T-helper 1 cell treated with Interleukin-12 subunit alpha and Interleukin-12 subunit beta and Interleukin-4 antibody, amounts not matched to agents 30 μg/mL and 1 μg/mL, for 36 hours (primary cell): ENCODE data around the gene MMP7.

Experiments
- H3K27ac Mint-ChIP-seq: one replicate; pipeline ENCODE4 v1.8.0; 2021; ENCODE audit warnings: mild to moderate bottlenecking, mixed read lengths
- H3K27me3 Mint-ChIP-seq: one replicate; pipeline ENCODE4 v1.8.0; 2021; ENCODE audit warnings: low read depth, mixed read lengths
- H3K36me3 Mint-ChIP-seq: one replicate; pipeline ENCODE4 v1.8.0; 2021; ENCODE audit warnings: low read depth, mixed read lengths
- H3K4me1 Mint-ChIP-seq: one replicate; pipeline ENCODE4 v1.8.0; 2021; ENCODE audit warnings: low read depth, mixed read lengths
- H3K4me3 Mint-ChIP-seq: one replicate; pipeline ENCODE4 v1.8.0; 2021; ENCODE audit warnings: mild to moderate bottlenecking, moderate library complexity, mixed read lengths
- H3K9me3 Mint-ChIP-seq: one replicate; pipeline ENCODE4 v1.8.0; 2021; ENCODE audit warnings: mixed read lengths

The MMP7 gene

DNA sequence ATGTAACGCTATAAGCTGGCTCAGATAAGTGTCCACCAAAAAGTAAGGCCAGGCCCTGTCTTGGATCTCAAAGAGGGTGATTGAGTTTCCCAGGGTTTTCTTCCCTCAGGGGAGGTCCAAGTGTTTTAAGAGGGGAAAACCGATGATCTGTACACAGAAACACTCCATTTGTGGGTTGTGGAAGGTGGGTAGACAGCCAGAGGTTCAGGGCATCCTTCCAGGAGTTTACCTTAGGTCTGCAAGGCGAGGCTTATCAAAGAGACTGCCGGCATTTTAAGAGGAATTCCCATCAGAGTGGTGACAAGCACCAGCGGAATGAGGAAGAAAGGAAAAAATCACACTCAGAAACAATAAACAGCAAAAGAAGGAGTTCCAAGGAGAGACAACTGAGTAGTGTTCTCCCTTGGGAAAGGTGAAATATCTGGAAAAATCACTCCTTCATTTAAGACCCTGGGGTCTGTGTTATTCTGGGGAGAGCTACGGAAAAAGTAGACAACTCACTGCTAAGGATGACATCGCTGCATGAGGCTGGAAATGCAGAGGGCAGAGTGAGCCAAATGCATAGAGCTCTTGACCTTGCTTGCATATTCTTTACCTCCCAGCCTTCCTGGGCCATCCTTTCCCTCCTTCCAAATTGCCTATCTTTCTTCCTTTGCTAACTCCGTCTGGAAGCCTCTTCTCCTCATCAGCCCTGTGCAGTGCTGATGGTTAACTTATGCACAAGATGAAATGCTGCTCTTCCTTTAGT is 22.1 kb upstream of the MMP7 start:
- Mint-ChIP-seq H3K4me1 (no peaks in the 10 kb centered on the region), H3K4me3 (no peak overlapping the region), H3K9me3 (no peaks in the 10 kb centered on the region), H3K27ac (no peak overlapping the region), H3K27me3 (peaks cover 7% of the 10 kb centered on the region), H3K36me3 (no peaks in the 10 kb centered on the region)

DNA sequence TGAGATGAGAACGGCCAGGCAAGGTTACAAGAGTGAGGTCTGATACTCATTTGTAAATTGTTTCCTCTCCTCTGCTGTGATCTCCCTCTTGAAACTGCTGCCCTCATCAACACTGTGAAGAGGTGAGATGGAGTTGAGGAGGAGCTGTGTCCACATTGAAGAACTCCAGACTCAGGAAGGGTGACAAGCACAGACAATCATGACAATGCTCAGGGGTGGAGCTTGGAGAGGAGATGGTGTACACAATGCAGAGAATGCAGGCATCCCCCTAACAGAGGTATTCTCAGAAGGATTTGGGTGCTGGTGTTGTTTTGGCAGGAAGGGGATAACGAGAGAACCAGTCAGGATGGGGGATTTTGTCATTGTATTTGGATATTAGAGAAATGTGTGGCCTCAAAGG is 21.5 kb upstream of the MMP7 start:
- Mint-ChIP-seq H3K27ac (no peak overlapping the region), H3K36me3 (no peaks in the 10 kb centered on the region), H3K9me3 (no peaks in the 10 kb centered on the region), H3K4me1 (no peaks in the 10 kb centered on the region), H3K4me3 (no peak overlapping the region), H3K27me3 (peaks cover 7% of the 10 kb centered on the region)

DNA sequence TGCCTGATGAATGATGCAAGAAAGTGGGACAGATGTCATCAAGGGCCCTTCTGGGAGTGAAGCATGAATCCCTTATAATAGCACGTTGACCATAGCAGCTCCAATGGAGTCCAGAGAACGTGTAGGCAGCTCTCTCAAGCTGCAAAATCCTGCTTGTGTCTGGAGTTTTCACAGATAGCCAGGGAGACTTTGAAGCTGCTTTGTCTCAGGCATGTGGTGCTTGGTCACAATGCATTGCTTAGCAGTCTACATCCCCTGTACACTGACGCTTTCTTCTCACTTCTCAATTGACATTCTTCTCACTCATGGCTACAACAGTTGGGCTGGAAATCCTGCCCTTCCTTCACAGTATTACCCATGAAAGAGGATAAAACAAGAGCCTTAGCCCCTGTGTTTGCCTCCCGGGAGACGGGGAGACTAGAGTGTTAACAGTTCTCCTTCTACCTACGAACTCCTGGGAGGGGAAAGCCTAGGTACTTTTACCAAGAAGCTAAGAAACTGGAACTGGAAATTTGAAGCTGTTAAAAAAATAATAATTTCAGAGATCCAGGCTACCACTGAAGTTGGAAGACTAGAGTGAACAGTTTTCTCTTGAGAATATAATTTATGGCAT is 20.7 kb upstream of the MMP7 start:
- Mint-ChIP-seq H3K4me3 (no peak overlapping the region), H3K36me3 (no peaks in the 10 kb centered on the region), H3K27ac (no peak overlapping the region), H3K27me3 (peaks cover 7% of the 10 kb centered on the region), H3K9me3 (no peaks in the 10 kb centered on the region), H3K4me1 (no peaks in the 10 kb centered on the region)

DNA sequence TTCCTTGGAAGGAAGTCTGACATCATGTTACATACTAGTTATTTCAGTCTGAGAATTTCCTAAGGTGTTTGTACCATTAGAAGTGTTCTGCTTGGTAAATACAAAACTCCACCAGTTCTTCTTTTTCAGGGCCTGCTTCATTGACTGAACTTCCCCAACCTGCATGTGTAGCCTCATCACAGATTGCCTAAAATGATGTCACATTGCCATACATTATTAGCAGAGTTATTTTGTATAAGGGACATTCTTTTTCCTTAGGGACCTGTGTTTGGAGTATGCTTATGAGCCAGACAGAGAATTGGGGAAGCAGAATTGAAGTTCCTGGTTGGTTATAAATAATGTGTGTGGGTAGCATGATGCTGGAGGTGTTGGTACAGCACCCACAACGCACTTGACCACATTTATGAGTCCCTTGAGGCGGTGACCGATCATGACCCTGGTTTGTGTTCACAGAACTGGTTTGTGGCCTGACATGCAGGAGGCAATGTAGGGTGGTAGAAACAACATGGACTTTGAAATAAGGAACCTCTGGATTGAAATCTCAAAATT is 16.4 kb upstream of the MMP7 start:
- no peak overlapping the region for H3K4me3 Mint-ChIP-seq
- H3K36me3 Mint-ChIP-seq, result no peaks in the 10 kb centered on the region
- H3K27me3 Mint-ChIP-seq, result peaks cover 2% of the 10 kb centered on the region
- no peak overlapping the region for H3K27ac Mint-ChIP-seq
- H3K9me3 Mint-ChIP-seq, result no peaks in the 10 kb centered on the region
- peaks cover 3% of the 10 kb centered on the region for H3K4me1 Mint-ChIP-seq

DNA sequence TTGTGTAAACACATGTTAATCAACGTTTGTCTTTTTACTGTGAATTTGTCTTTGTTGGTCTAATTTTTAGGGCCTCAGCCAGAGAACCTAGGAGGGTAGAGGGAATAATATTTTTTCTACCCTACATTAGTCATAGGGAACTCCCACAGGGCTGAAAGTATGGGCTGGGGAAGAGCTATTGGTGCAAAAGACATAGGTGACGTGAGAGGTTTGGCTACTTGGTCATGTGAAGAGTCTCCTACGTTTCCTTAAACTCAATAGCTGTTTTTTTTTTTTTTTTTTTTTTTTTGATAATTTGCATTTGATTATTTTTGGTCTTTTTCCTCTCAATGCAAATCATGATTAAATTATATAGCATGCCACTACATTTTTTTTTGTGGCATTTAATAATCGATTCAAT is 15.9 kb upstream of the MMP7 start:
- H3K27me3 Mint-ChIP-seq, result no peaks in the 10 kb centered on the region
- H3K9me3 Mint-ChIP-seq, result no peaks in the 10 kb centered on the region
- no peak overlapping the region for H3K4me3 Mint-ChIP-seq
- no peak overlapping the region for H3K27ac Mint-ChIP-seq
- no peaks in the 10 kb centered on the region for H3K36me3 Mint-ChIP-seq
- peaks cover 3% of the 10 kb centered on the region for H3K4me1 Mint-ChIP-seq

DNA sequence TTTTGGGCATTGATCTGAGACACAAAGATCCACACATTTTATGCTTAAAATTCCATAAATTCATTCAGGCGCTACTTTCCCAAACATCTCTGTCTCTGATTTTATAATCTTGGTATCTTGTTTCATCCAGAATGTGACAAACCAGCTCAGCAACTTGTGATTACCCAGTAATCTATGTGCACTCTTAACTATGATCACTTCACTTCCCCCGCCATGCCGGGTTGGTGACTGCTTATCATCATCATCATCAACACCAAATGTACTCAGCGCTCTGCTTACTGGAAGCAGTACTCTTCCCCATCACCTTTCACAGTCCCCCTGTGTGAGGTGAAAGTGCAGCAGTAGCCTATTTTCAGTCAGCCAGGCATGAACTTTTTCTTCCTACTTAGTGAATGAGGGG is 15.2 kb upstream of the MMP7 start:
- Mint-ChIP-seq H3K36me3 (no peaks in the 10 kb centered on the region), H3K27ac (no peak overlapping the region), H3K9me3 (no peaks in the 10 kb centered on the region), H3K27me3 (no peaks in the 10 kb centered on the region), H3K4me1 (peaks cover 3% of the 10 kb centered on the region), H3K4me3 (no peak overlapping the region)

DNA sequence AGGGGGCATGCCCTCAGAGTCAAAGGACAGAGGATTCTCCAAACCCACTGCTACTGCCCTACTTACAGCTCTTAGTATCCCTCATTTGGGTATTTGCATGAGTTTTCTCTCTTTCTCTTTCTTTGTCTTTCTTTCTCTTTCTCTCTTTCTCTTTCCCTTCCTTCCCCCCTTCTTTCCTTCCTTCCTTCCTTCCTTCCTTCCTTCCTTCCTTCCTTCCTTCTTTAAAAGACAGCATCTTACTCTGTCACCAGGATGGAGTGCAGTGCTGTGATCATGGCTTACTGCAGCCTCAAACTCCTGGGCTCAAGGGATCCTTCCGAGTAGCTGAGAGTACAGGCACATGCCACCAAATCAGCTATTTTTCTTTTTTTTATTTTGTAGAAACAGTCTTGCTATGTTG is 14.0 kb upstream of the MMP7 start:
- Mint-ChIP-seq H3K27me3 (peaks cover 8% of the 10 kb centered on the region), H3K4me1 (peaks cover 3% of the 10 kb centered on the region), H3K4me3 (no peak overlapping the region), H3K27ac (no peak overlapping the region), H3K9me3 (no peaks in the 10 kb centered on the region), H3K36me3 (no peaks in the 10 kb centered on the region)

DNA sequence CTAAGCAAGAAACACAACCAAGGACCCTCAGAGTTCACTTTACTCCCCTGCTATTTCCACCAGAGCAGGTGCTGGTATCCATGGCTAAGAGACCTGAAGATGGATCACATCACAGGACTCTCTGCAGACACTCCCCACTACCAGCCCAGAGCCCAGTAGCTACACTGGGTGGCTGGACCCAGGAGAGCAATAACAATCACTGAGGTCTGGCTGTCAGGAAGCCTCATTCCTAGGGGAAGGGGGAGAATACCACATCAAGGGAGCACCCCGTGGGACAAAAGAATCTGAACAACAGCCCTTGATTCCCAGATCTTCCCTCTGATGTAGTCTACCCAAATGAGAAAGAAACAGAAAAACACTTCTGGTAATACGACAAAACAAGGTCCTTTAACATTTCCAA is 9.0 kb upstream of the MMP7 start:
- peaks cover 4% of the 10 kb centered on the region for H3K4me1 Mint-ChIP-seq
- H3K4me3 Mint-ChIP-seq, result no peak overlapping the region
- H3K27ac Mint-ChIP-seq, result no peak overlapping the region
- peaks cover 17% of the 10 kb centered on the region for H3K27me3 Mint-ChIP-seq
- no peaks in the 10 kb centered on the region for H3K36me3 Mint-ChIP-seq
- H3K9me3 Mint-ChIP-seq, result no peaks in the 10 kb centered on the region

DNA sequence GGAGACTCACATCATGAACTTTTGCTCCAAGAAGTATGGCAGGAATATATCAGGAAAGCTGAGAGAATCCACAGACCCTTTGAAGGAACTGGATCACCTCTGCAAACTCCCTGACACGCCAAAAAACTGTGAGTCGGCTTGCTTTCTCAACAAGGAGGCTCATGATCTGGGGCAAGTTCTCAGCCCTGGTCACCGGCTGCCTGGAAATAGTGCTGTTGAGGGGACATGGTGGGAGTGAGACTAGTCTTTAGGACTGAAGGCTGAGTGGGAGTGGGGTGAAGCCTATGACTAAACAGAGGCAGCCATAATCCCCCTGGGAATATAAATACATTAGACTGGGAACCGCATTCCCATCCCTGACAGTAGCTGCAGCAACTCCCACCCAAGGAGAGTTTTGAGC is 8.4 kb upstream of the MMP7 start:
- Mint-ChIP-seq H3K9me3 (no peaks in the 10 kb centered on the region), H3K4me3 (no peak overlapping the region), H3K27me3 (peaks cover 17% of the 10 kb centered on the region), H3K4me1 (peaks cover 3% of the 10 kb centered on the region), H3K27ac (no peak overlapping the region), H3K36me3 (no peaks in the 10 kb centered on the region)

DNA sequence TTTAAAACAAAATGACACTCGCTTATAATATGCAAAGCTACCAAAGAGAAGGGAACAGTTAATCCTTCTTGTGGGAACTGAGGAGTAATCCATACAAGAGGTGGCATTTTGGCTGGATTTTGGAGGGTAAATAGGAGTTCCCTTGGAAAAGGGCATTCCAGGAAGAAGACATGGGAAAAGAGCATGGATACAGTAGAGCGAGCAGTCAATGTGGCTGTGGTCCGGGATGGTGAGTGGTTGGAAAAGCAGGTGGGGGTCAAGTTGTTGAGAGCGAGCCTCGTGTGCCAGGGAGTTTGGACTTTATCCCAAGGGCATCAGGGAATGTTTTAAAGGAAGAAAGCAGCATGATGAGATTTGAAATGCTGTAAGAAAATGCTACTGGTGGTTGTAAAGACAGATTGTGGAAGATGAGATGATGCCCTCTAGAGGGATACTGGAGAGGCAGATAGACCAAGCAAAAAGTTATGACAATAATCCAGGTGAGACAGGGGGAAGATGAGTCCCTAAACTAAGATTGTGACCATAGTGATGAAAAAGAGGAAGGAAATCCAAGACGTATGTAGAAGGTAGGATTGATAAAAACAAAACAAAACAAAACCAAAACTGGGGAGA is 3.8 kb upstream of the MMP7 start:
- Mint-ChIP-seq H3K4me3 (no peak overlapping the region), H3K27me3 (peaks cover 8% of the 10 kb centered on the region), H3K4me1 (peaks cover 8% of the 10 kb centered on the region), H3K9me3 (no peaks in the 10 kb centered on the region), H3K36me3 (no peaks in the 10 kb centered on the region), H3K27ac (no peak overlapping the region)

DNA sequence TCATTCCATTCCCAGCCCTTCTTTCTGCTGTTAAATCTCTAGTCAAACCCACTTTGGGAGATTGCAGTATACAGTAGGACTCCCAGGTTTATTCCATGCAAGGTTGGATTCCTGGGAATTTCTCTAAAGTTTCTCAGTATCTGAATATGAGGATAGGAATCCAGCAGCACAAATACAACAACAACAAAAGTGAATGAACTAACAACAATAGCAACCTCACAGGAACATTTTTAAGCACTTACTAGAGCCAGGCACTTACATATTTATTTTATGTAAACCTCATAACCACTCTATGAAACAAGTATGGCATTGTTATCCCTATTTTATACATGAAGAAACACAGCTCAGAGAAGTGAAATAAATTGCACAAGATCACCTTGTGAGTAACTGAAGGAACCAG is 1.9 kb downstream of the MMP7 start:
- Mint-ChIP-seq H3K9me3 (no peaks in the 10 kb centered on the region), H3K4me1 (peaks cover 5% of the 10 kb centered on the region), H3K4me3 (no peak overlapping the region), H3K27me3 (no peaks in the 10 kb centered on the region), H3K27ac (no peak overlapping the region), H3K36me3 (no peaks in the 10 kb centered on the region)

DNA sequence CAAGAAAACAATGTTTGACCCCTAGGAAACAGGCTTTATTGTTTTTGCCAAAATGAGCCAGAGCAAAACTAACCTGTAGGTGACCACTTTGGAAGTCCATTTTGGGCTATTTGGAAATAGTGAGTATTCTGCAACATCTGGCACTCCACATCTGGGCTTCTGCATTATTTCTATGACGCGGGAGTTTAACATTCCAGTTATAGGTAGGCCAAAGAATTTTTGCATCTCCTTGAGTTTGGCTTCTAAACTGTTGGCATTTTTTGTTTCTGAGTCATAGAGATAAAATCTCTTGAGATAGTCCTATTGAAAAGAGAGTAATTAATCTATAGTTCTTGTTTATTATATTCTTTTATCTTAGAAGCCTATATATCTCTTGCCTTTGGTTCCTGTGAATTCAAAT is 2.9 kb downstream of the MMP7 start:
- Mint-ChIP-seq H3K4me3 (no peak overlapping the region), H3K27ac (no peak overlapping the region), H3K27me3 (peaks cover under 1% of the 10 kb centered on the region), H3K36me3 (no peaks in the 10 kb centered on the region), H3K4me1 (peaks cover 5% of the 10 kb centered on the region), H3K9me3 (no peaks in the 10 kb centered on the region)

DNA sequence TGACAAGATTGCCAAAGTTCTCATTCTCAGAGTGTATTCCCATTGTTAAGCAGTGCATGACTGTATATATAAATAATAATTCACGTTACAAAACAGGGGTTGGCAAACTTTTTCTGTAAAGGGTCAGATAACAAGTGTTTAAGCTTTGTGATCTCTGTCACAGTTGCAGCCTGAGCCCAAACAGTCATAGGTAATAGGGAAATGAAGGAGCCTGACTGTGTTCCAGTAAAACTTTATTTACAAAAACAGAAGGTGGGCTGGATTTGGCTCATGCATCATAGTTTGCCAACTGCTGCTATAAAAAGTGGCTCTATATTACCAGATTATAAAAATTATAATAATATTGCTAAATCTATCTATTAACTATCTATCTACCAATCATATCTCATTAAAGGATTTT is 3.5 kb downstream of the MMP7 start:
- Mint-ChIP-seq H3K27me3 (peaks cover 7% of the 10 kb centered on the region), H3K36me3 (no peaks in the 10 kb centered on the region), H3K9me3 (no peaks in the 10 kb centered on the region), H3K27ac (no peak overlapping the region), H3K4me1 (peaks cover 7% of the 10 kb centered on the region), H3K4me3 (no peak overlapping the region)

DNA sequence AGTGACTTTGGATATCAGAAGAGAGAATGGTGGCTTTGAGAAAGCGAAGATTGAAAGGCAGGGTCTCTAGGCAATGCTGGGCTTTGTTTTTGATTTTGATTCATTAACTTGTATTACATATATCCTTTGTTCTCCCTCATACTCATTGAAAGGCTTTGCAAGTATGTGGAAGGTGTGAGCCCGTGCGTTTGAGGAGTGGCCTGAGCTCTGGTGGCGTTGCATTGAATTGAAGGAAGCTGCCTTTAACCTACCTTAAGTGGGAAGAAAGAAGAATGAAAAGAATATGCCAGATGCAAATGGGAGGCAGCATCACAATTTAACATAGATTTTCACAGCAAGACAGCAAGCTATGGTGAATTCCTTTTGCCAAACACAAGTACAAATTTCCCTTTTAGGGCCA is 6.7 kb downstream of the MMP7 start:
- H3K4me3 Mint-ChIP-seq, result no peak overlapping the region

DNA sequence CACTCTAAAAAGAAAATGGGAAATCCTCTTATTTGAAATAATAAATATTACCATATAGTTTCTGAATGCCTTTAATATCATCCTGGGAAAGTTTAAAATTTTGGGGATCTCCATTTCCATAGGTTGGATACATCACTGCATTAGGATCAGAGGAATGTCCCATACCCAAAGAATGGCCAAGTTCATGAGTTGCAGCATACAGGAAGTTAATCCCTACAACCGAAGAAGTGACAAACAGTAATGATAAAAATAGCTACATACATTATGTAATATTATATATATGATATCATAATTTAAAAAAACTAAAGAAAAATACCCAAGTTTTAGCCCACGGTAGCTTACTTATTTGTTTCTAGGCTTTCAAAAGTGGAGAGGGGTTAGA is 7.4 kb downstream of the MMP7 start:
- no peaks in the 10 kb centered on the region for H3K36me3 Mint-ChIP-seq
- no peak overlapping the region for H3K27ac Mint-ChIP-seq
- H3K4me1 Mint-ChIP-seq, result peaks cover 3% of the 10 kb centered on the region
- H3K9me3 Mint-ChIP-seq, result no peaks in the 10 kb centered on the region
- H3K4me3 Mint-ChIP-seq, result no peak overlapping the region
- H3K27me3 Mint-ChIP-seq, result peaks cover 12% of the 10 kb centered on the region

More for the DNA sequence above, 6.7 kb downstream of the MMP7 start:
- Mint-ChIP-seq H3K36me3 (no peaks in the 10 kb centered on the region), H3K27ac (no peak overlapping the region), H3K9me3 (no peaks in the 10 kb centered on the region), H3K27me3 (peaks cover 12% of the 10 kb centered on the region), H3K4me1 (peaks cover 3% of the 10 kb centered on the region)
